Tibial nerve (tissue), 3 donors: Measurements from ENCODE around the gene ARPC1A.

Experiments
- POLR2A ChIP-seq, 2 donors: fragments of 450-650 bp; IDR thresholded peaks; one replicate each; pipeline ENCODE4 v1.6.1; 2017; ENCODE audit warnings: antibody characterized with exemption in 2 of 2, mild to moderate bottlenecking in 2 of 2, moderate library complexity in 2 of 2
- TF ChIP-seq, protein P1 (sequence below), 5 experiments: fragments of 200-600 bp in 3 of 5; fragments of 450-650 bp in 2 of 5; sonication (generic) in 3 of 5; IDR thresholded peaks; one replicate each; pipeline ENCODE4 v1.5.1; 2016 to 2019; ENCODE audit warnings: antibody characterized with exemption in 5 of 5, mild to moderate bottlenecking in 3 of 5, moderate library complexity in 2 of 5

DNA sequence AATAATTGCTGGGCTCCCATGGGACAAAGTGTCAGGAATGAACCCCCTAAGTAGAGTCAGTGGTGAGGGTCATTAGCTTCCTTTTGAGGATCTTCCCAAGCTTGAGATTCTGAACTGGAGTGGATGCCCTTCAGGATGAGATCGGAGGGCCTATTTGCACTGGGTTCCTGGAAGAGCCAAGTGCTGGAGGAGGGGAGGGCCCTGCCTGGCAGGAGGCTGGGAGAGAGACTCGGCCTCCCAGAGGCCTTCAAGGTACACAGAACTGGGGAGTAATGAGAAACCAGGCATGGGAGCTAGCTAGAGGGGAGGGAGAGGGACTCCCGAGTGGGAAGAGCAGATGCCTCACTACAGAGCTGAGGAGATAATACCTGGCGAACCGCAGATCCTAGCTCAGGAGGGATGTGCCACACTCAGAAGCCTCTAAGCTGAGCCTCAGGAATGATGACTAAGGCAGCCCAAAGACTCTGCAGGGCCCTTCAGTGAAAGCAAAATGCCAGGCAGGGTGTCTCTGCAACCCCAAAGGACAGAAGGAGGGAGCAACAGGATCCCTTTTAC is 73.3 kb downstream of the ARPC1A start:
- TF ChIP-seq, protein P1, sequence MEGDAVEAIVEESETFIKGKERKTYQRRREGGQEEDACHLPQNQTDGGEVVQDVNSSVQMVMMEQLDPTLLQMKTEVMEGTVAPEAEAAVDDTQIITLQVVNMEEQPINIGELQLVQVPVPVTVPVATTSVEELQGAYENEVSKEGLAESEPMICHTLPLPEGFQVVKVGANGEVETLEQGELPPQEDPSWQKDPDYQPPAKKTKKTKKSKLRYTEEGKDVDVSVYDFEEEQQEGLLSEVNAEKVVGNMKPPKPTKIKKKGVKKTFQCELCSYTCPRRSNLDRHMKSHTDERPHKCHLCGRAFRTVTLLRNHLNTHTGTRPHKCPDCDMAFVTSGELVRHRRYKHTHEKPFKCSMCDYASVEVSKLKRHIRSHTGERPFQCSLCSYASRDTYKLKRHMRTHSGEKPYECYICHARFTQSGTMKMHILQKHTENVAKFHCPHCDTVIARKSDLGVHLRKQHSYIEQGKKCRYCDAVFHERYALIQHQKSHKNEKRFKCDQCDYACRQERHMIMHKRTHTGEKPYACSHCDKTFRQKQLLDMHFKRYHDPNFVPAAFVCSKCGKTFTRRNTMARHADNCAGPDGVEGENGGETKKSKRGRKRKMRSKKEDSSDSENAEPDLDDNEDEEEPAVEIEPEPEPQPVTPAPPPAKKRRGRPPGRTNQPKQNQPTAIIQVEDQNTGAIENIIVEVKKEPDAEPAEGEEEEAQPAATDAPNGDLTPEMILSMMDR (IDR thresholded peaks at IDR 0.05): no peak
- no peak for TF ChIP-seq POLR2A (IDR thresholded peaks at IDR 0.05)
